ENCODE results near the gene ZNF184. TPM values are rescaled to one million over a fixed set of nuclear protein-coding genes. Genes with fewer than 3 reads are reported as not detected.

The ZNF184 gene
- total RNA-seq: 10 to 100 TPM in 2 of 4 donors, 1 to 10 TPM in 2; 3.8 to 28.3 (median 10.7) TPM

DNA sequence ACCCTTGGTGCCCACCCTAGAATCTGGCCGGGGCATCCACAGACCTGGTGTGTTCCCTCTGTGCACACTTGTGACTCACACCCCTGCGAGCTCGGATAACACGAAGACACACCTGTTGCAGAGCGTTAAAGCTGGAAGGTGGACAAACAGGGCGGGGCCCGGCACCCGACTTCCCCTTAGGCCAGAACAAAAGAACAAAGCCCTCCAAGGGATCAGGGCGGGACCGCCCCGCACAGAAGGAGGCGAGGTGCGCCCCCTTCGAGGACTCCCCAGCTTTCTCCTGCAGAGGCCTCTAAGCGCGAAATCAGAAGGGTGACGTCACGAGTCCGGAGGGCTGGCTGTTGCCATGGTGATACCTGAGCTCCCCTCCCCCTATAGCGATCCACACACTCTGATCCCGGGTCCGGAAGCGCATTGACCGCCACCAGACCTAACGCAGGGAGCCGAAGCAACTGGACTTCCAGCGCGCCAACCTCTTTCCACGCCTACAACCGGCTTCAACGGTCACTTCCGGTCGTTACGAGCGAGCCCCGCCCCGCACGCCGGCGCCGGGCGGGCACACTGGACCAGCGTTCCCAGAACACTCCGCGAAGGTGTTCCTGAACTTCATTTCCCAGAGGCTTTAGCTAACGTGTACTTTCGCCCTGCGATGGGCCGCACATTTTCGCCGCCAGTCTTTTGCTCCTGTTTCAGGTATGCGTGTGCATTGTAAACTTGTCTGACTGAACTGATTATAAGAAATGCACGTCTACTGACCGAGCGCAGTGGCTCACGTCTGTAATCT is at the start of gene ZNF184:
TSS of gene ZNF184 (minus strand) at position 489 of the 784 bp plus-strand sequence. CDS start 811 bp downstream, outside the sequence.
- H3K9me3 ChIP-seq: no peaks in the 10 kb centered on the region
- H3K36me3 ChIP-seq: no peaks in the 10 kb centered on the region
- no peaks in the 10 kb centered on the region for H3K4me1 ChIP-seq
- peak; percentile 95 for DNase-seq
- intact Hi-C loops (cut with DNase I; ENCODE audit: low total_unique reads): no loop called here
- peak within 1 kb of the TSS; percentile 78 to 95 for H3K4me3 ChIP-seq
- peak within 1 kb of the TSS; percentile 85 to 87 for H3K27ac ChIP-seq
- TF ChIP-seq POLR2A (IDR thresholded peaks at IDR 0.05) (peak; percentile 69 to 90), CTCF (IDR thresholded peaks at IDR 0.05) (peak in 2 of 4 experiments; percentile 17 to 27)
- no peaks in the 10 kb centered on the region for H3K27me3 ChIP-seq

GRCh38 chr6:27518881-27519795 is 46.2 kb upstream of the ZNF184 start:
- TF ChIP-seq CTCF (IDR thresholded peaks at IDR 0.05): peak; percentile 56 to 78 (median 62)
- peak in 1 of 2 donors; percentile 13 for TF ChIP-seq POLR2A (IDR thresholded peaks at IDR 0.05)
- Histone ChIP-seq H3K4me1 (no peaks in the 10 kb centered on the region), H3K36me3 (no peaks in the 10 kb centered on the region), H3K27me3 (no peaks in the 10 kb centered on the region), H3K4me3 (peak overlapping the region; percentile 72 to 92), H3K9me3 (no peaks in the 10 kb centered on the region), H3K27ac (peak overlapping the region; percentile 95 to 99)
- intact Hi-C loops (cut with DNase I; ENCODE audit: low total_unique reads): no loop called here
- DNase-seq: peak; percentile 65 to 74

DNA sequence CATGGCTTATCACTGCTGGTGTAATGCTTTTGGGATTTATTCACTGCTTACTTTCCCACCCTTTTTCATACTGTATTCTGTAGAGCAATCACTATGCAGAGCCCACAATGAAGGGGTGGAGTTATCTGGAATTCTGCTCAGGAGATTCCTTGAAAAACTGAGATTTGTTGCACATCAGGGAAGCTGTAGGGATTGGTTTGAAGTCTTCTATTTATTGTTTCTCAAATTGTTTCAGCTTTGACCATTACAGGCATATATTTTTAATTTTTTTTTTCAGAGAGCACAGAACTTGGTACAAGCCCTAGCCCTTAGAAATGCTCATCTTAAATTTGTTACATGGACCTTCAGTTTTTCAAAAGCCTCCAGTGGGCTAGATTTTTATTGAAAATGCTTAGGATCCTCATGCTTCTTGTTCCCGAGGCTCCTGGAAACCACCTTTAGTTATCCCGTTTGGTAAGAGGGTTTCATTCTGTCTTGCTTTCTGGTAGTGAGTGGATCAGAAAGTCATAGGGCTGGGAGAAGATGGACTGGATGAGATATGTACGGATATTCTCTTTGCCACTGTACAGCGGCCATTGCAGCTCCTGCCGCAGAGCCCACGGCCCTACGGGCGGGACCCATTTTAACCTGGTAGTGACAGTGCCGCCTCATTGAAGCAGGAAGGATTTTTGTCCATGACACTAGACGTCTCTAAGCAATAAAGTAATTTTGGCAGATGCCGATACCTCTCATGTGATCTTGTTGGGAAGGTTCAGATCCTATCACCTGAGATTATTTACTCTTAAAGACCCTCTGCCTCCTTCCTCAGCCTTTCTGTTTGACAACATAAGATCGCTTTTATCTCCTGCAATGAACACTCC is 45.3 kb upstream of the ZNF184 start:
- Histone ChIP-seq H3K4me1 (no peaks in the 10 kb centered on the region), H3K27me3 (no peaks in the 10 kb centered on the region), H3K27ac (peak overlapping the region; percentile 95 to 99), H3K4me3 (peak overlapping the region; percentile 72 to 92), H3K36me3 (no peaks in the 10 kb centered on the region), H3K9me3 (no peaks in the 10 kb centered on the region)
- DNase-seq: no peak
- intact Hi-C loops (cut with DNase I; ENCODE audit: low total_unique reads): no loop called here
- no peak for TF ChIP-seq CTCF (IDR thresholded peaks at IDR 0.05)
- no peak for TF ChIP-seq POLR2A (IDR thresholded peaks at IDR 0.05)

DNA sequence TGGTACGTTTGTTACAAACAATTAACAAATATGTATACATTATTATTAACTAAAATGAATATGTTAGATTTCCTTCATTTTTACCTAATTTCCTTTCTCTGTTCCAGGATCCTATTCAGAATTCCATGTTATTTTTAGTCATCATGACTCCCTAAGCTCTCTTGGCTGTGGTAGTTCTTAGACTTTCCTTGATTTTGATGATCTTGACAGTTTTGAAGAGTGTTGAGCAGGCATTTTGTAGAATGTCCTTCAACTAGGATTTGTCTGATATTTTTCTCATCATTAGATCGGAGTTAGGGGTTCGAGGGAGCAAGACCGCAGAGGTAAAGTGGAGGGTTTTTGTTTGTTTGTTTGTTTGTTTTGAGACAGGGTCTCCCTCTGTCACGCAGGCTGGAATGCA is 44.3 kb upstream of the ZNF184 start:
- no peak for TF ChIP-seq CTCF (IDR thresholded peaks at IDR 0.05)
- TF ChIP-seq POLR2A (IDR thresholded peaks at IDR 0.05): no peak
- intact Hi-C loops (cut with DNase I; ENCODE audit: low total_unique reads): no loop called here
- no peak for DNase-seq

More for the DNA sequence above, 44.3 kb upstream of the ZNF184 start:
- Histone ChIP-seq H3K36me3 (no peaks in the 10 kb centered on the region), H3K4me1 (no peaks in the 10 kb centered on the region), H3K4me3 (no peak overlapping the region), H3K27ac (no peak overlapping the region), H3K9me3 (no peaks in the 10 kb centered on the region), H3K27me3 (no peaks in the 10 kb centered on the region)
